MM.1S (cell line): ENCODE results near the gene MAPK12.

Experiments used
- EZH2phosphoT487 ChIP-seq: fragments of 300-600 bp; sonication (generic); IDR thresholded peaks from 2 replicates; pipeline ENCODE4 v1.6.1; 2018; ENCODE audit warnings: antibody characterized with exemption, low read length
- TF ChIP-seq, protein P1 (sequence below): fragments of 300-600 bp; sonication (generic); IDR thresholded peaks from 2 replicates; pipeline ENCODE4 v1.5.1; 2016; ENCODE audit warnings: antibody characterized with exemption, low read length, mixed read lengths

DNA sequence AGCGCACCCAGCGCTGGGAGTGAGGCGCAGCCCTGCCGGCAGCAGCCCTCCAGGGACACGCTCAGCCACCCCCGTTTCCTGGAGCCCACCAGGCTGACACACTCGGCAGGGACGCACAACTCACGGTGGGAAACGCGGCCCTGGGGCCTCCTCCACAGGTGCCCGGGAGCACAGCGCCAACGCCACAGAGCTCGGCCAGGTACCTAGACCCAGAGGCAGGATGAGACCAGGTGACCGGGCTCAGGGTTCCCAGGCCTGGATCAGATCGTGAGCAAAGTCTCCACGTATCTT lies 34.7 kb downstream of the MAPK12 start:
- TF ChIP-seq, protein P1, sequence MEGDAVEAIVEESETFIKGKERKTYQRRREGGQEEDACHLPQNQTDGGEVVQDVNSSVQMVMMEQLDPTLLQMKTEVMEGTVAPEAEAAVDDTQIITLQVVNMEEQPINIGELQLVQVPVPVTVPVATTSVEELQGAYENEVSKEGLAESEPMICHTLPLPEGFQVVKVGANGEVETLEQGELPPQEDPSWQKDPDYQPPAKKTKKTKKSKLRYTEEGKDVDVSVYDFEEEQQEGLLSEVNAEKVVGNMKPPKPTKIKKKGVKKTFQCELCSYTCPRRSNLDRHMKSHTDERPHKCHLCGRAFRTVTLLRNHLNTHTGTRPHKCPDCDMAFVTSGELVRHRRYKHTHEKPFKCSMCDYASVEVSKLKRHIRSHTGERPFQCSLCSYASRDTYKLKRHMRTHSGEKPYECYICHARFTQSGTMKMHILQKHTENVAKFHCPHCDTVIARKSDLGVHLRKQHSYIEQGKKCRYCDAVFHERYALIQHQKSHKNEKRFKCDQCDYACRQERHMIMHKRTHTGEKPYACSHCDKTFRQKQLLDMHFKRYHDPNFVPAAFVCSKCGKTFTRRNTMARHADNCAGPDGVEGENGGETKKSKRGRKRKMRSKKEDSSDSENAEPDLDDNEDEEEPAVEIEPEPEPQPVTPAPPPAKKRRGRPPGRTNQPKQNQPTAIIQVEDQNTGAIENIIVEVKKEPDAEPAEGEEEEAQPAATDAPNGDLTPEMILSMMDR = no peak
- no peak for TF ChIP-seq EZH2phosphoT487
